ENCODE results near the gene SCD5.

DNA sequence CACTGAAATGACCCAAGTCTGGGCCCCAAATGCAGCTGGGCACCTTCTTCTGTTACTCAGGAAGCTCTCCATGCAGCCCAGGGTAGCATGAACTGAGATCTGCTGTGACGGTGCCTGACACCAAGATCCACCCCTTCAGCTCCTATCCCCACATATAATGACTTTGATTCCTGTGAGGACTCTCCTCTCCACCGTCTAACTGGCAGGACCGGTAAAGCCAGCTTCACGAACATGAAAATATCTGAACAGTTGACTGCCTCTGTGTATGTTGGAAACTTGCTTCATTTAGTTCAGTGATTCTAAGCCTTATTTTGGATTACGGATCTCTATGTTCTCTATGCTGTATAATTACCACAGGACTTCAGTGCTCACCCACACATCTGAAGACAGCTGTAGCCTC is 121.3 kb downstream of the SCD5 start:
- no peak for TF ChIP-seq CTCF (IDR thresholded peaks at IDR 0.05)
- TF ChIP-seq EZH2 (IDR thresholded peaks at IDR 0.05), result no peak
